HepG2 (cell line): Measurements from ENCODE around the gene MRPL38. TPM values are rescaled to one million over a fixed set of nuclear protein-coding genes. Genes with fewer than 3 reads are reported as not detected.

Experiments
- AGO1 ChIP-seq: fragments of 200-400 bp; formaldehyde crosslinking; IDR thresholded peaks from 2 replicates; pipeline ENCODE4 v1.6.1; 2017; ENCODE audit warnings: mild to moderate bottlenecking, low read depth, low read length, moderate library complexity; ENCODE audit not compliant: poor library complexity, severe bottlenecking
- BCL6 ChIP-seq: IDR thresholded peaks from 2 replicates; pipeline ENCODE4 v1.6.1; 2016; ENCODE audit warnings: missing genetic modification reagents, missing compliant biosample characterization
- CEBPB ChIP-seq: IDR thresholded peaks from 2 replicates; pipeline ENCODE4 v1.6.1; 2011; ENCODE audit warnings: low read depth, low read length, improper control_type of control experiment, borderline replicate concordance
- CSRNP1 ChIP-seq: sonication (generic); formaldehyde crosslinking; IDR thresholded peaks from 2 replicates; pipeline ENCODE4 v1.8.1; 2023; ENCODE audit warnings: mild to moderate bottlenecking, missing genetic modification reagents
- CTCF ChIP-seq: sonication (generic); formaldehyde crosslinking; IDR thresholded peaks from 2 replicates; pipeline ENCODE4 v1.5.0; 2020; ENCODE audit warnings: mild to moderate bottlenecking, missing genetic modification reagents, moderate library complexity
- DMTF1 ChIP-seq: sonication (generic); formaldehyde crosslinking; IDR thresholded peaks from 2 replicates; pipeline ENCODE4 v1.4.0; 2020; ENCODE audit warnings: mild to moderate bottlenecking, missing genetic modification reagents
- DNMT1 ChIP-seq: sonication (generic); formaldehyde crosslinking; IDR thresholded peaks from 2 replicates; pipeline ENCODE4 v1.5.1; 2020; ENCODE audit warnings: mild to moderate bottlenecking, missing genetic modification reagents
- GPN1 ChIP-seq: sonication (generic); formaldehyde crosslinking; IDR thresholded peaks from 2 replicates; pipeline ENCODE4 v1.5.1; 2020; ENCODE audit warnings: missing genetic modification reagents, borderline replicate concordance
- RAD21 ChIP-seq: fragments of 450-650 bp; formaldehyde crosslinking; IDR thresholded peaks from 2 replicates; pipeline ENCODE4 v1.5.0; 2020; ENCODE audit warnings: mild to moderate bottlenecking
- RFX1 ChIP-seq: fragments of 450-650 bp; IDR thresholded peaks from 2 replicates; pipeline ENCODE4 v1.6.1; 2017
- SIX1 ChIP-seq: sonication (generic); formaldehyde crosslinking; IDR thresholded peaks from 2 replicates; pipeline ENCODE4 v1.4.0; 2020; ENCODE audit warnings: missing genetic modification reagents, borderline replicate concordance
- STAG1 ChIP-seq: sonication (generic); formaldehyde crosslinking; IDR thresholded peaks from 2 replicates; pipeline ENCODE4 v1.4.0; 2020; ENCODE audit warnings: missing genetic modification reagents
- ZBTB8A ChIP-seq: sonication (generic); formaldehyde crosslinking; IDR thresholded peaks from 2 replicates; pipeline ENCODE4 v1.4.0; 2020; ENCODE audit warnings: mild to moderate bottlenecking, low read depth, missing genetic modification reagents, borderline replicate concordance
- ZFX ChIP-seq: sonication (generic); formaldehyde crosslinking; IDR thresholded peaks from 2 replicates; pipeline ENCODE4 v1.4.0; 2020; ENCODE audit warnings: mild to moderate bottlenecking, low read depth, missing genetic modification reagents, moderate library complexity
- ZNF205 ChIP-seq: IDR thresholded peaks from 2 replicates; pipeline ENCODE4 v1.6.1; 2018; ENCODE audit warnings: missing biosample characterization, missing genetic modification reagents
- ZNF337 ChIP-seq: sonication (generic); formaldehyde crosslinking; IDR thresholded peaks from 2 replicates; pipeline ENCODE4 v1.5.1; 2020; ENCODE audit warnings: missing genetic modification reagents, low read depth, mild to moderate bottlenecking, borderline replicate concordance
- ZNF430 ChIP-seq: sonication (generic); formaldehyde crosslinking; IDR thresholded peaks from 2 replicates; pipeline ENCODE4 v1.9.0; 2021; ENCODE audit warnings: mild to moderate bottlenecking, missing genetic modification reagents
- ZNF550 ChIP-seq: sonication (generic); formaldehyde crosslinking; IDR thresholded peaks from 2 replicates; pipeline ENCODE4 v1.4.0; 2020; ENCODE audit warnings: mild to moderate bottlenecking, missing genetic modification reagents, borderline replicate concordance
- ZNF605 ChIP-seq: sonication (generic); formaldehyde crosslinking; IDR thresholded peaks from 2 replicates; pipeline ENCODE4 v1.8.0; 2022; ENCODE audit warnings: mild to moderate bottlenecking, missing genetic modification reagents
- ZNF773 ChIP-seq: sonication (generic); formaldehyde crosslinking; IDR thresholded peaks from 2 replicates; pipeline ENCODE4 v1.4.0; 2020; ENCODE audit warnings: missing genetic modification reagents, borderline replicate concordance
- polyA plus RNA-seq, 8 experiments: library from polyadenylated mRNA; depleted of rRNA in 3 of 8; stranded (reverse) in 7 of 8; unstranded in 1 of 8; fragments of >200 nt; fragmentation: Illumina TruSeq in 4 of 8; extraction: Trizol in 4 of 8; gene quantifications; 2 replicates each; pipeline versions ENCODE4 v1.2.1 to v1.2.3, GENCODE V29; 2011 to 2016; ENCODE audit warnings: low read depth in 4 of 8, missing spikeins in 1 of 8, mixed read lengths in 1 of 8; ENCODE audit not compliant: insufficient read depth in 1 of 8
- total RNA-seq, 5 experiments: library from RNA; depleted of rRNA; stranded (reverse); fragments of >200 nt; fragmentation: Illumina TruSeq; extraction: Trizol; gene quantifications; 2 replicates each; pipeline ENCODE4 v1.2.3, GENCODE V29; 2016; ENCODE audit warnings: low read depth in 1 of 5
- TF ChIP-seq, protein P1 (sequence below): sonication (generic); formaldehyde crosslinking; IDR thresholded peaks from 2 replicates; pipeline ENCODE4 v1.9.0; 2022; ENCODE audit warnings: missing genetic modification reagents, mild to moderate bottlenecking, borderline replicate concordance

The MRPL38 gene
- total and polyA plus RNA-seq, 2 of the 13 experiments (the other 11 are each of a cell fraction or from before 2014, with no cell fraction given): 83.7 to 125 TPM

- TF ChIP-seq, protein P1, sequence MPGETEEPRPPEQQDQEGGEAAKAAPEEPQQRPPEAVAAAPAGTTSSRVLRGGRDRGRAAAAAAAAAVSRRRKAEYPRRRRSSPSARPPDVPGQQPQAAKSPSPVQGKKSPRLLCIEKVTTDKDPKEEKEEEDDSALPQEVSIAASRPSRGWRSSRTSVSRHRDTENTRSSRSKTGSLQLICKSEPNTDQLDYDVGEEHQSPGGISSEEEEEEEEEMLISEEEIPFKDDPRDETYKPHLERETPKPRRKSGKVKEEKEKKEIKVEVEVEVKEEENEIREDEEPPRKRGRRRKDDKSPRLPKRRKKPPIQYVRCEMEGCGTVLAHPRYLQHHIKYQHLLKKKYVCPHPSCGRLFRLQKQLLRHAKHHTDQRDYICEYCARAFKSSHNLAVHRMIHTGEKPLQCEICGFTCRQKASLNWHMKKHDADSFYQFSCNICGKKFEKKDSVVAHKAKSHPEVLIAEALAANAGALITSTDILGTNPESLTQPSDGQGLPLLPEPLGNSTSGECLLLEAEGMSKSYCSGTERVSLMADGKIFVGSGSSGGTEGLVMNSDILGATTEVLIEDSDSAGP (CRISPR knock-in tag): peak; percentile 24; the same call in 1 of the 2 replicates
- TF ChIP-seq ZNF430 (CRISPR knock-in tag): peak; percentile 8; the same call in 1 of the 2 replicates
- peak; percentile 70 for TF ChIP-seq SIX1 (CRISPR knock-in tag)
- TF ChIP-seq AGO1: no peak
- no peak for TF ChIP-seq DMTF1 (CRISPR knock-in tag)
- no peak for TF ChIP-seq ZNF605 (CRISPR knock-in tag)
- peak; percentile 86; the same call in 1 of the 2 replicates for TF ChIP-seq ZNF773 (CRISPR knock-in tag)
- TF ChIP-seq GPN1: no peak
- TF ChIP-seq CTCF (CRISPR knock-in tag): no peak
- no peak for TF ChIP-seq STAG1 (CRISPR knock-in tag)
- TF ChIP-seq ZBTB8A (CRISPR knock-in tag): no peak
- peak; percentile 38; the same call in 1 of the 2 replicates for TF ChIP-seq ZNF205
- peak; percentile 91 for TF ChIP-seq ZFX (CRISPR knock-in tag)
- TF ChIP-seq ZNF550 (CRISPR knock-in tag): peak; percentile 17; the same call in 1 of the 2 replicates
- peak; percentile 24; the same call in 1 of the 2 replicates for TF ChIP-seq RFX1
- peak; percentile 54; the same call in 1 of the 2 replicates for TF ChIP-seq ZNF337 (CRISPR knock-in tag)
- peak; percentile 31; the same call in 1 of the 2 replicates for TF ChIP-seq CSRNP1 (CRISPR knock-in tag)
- peak; percentile 69 for TF ChIP-seq BCL6 (CRISPR knock-in tag)
- no peak for TF ChIP-seq DNMT1 (CRISPR knock-in tag)
- peak; percentile 82 for TF ChIP-seq CEBPB
- peak; percentile 32; the same call in 1 of the 2 replicates for TF ChIP-seq RAD21
These were observed 35.2 kb downstream of the MRPL38 start (continued) for GRCh38 chr17:75869282-75870141.
